K562 (cell line): Measurements from ENCODE around the gene DBP. TPM values are rescaled to one million over a fixed set of nuclear protein-coding genes. Genes with fewer than 3 reads are reported as not detected.

Experiments
- ETS2 ChIP-seq: IDR thresholded peaks from 2 replicates; pipeline ENCODE4 v1.6.1; 2016; ENCODE audit warnings: borderline replicate concordance, missing genetic modification characterization, mild to moderate bottlenecking, moderate library complexity, missing compliant biosample characterization; ENCODE audit not compliant: poor library complexity, severe bottlenecking
- FOXK2 ChIP-seq, 2 experiments: fragments of 450-650 bp; IDR thresholded peaks in 1 of 2; conservative IDR thresholded peaks in 1 of 2; 2 replicates each; pipeline ENCODE4 v1.6.1; 2016; ENCODE audit warnings: low read depth in 2 of 2, mild to moderate bottlenecking in 1 of 2
- HCFC1 ChIP-seq: IDR thresholded peaks from 2 replicates; pipeline ENCODE4 v1.6.1; 2012; ENCODE audit warnings: low read depth, low read length, improper control_type of control experiment
- HSF4 ChIP-seq: fragments of 250-450 bp; sonication (Bioruptor Pico); IDR thresholded peaks from 2 replicates; pipeline ENCODE4 v2.1.2; 2022; ENCODE audit warnings: mild to moderate bottlenecking, moderate library complexity, borderline replicate concordance
- KLF16 ChIP-seq: IDR thresholded peaks from 2 replicates; pipeline ENCODE4 v1.6.1; 2016; ENCODE audit warnings: antibody characterized with exemption
- RBM17 ChIP-seq: fragments of 200-400 bp; formaldehyde crosslinking; IDR thresholded peaks from 2 replicates; pipeline ENCODE4 v1.6.1; 2017; ENCODE audit warnings: low read depth, mild to moderate bottlenecking, low read length, borderline replicate concordance
- RNF2 ChIP-seq: sonication (generic); IDR thresholded peaks from 2 replicates; pipeline ENCODE4 v1.6.1; 2016
- SMARCC2 ChIP-seq: fragments of 450-650 bp; IDR thresholded peaks from 2 replicates; pipeline ENCODE4 v1.6.1; 2017; ENCODE audit warnings: antibody characterized with exemption, moderate library complexity, mild to moderate bottlenecking, low read depth
- TBP ChIP-seq: optimal IDR thresholded peaks from 2 replicates; pipeline ENCODE3; 2011; ENCODE audit warnings: low read depth, low read length, improper control_type of control experiment
- THRB ChIP-seq: fragments of 450-650 bp; formaldehyde crosslinking; conservative IDR thresholded peaks from 2 replicates; pipeline ENCODE4 v1.4.0; 2022; ENCODE audit warnings: mild to moderate bottlenecking, missing genetic modification characterization
- ZNF778 ChIP-seq: fragments of 450-650 bp; formaldehyde crosslinking; IDR thresholded peaks from 2 replicates; pipeline ENCODE4 v1.4.0; 2020; ENCODE audit warnings: mild to moderate bottlenecking, moderate library complexity
- polyA plus RNA-seq, 8 experiments: library from polyadenylated mRNA; depleted of rRNA in 4 of 8; stranded (reverse) in 5 of 8; unstranded in 3 of 8; fragments of >200 nt; fragmentation: Nextera tagmentation in 2 of 8; fragmentation: Illumina TruSeq in 1 of 8; extraction: Ambion mirVana in 2 of 8; extraction: Trizol in 1 of 8; gene quantifications; 2 replicates each; pipeline versions ENCODE4 v1.2.1 to v1.2.3, GENCODE V29; 2011 to 2014; ENCODE audit warnings: inconsistent platforms in 1 of 8, missing spikeins in 1 of 8
- total RNA-seq, 7 experiments: library from RNA; depleted of rRNA in 6 of 7; stranded (reverse); fragments of >200 nt in 6 of 7; fragmentation: Illumina TruSeq in 2 of 7; extraction: Trizol in 2 of 7; gene quantifications; 2 replicates each; pipeline versions ENCODE4 v1.2.1 to v1.2.3, GENCODE V29; 2011 to 2021; ENCODE audit warnings: low replicate concordance in 1 of 7
- TF ChIP-seq, protein P1 (sequence below): fragments of 250-450 bp; sonication (Bioruptor Pico); IDR thresholded peaks from 2 replicates; pipeline ENCODE4 v1.4.0; 2020; ENCODE audit warnings: mild to moderate bottlenecking, moderate library complexity, borderline replicate concordance
- TF ChIP-seq, protein P2 (sequence below): fragments of 250-450 bp; sonication (Bioruptor Pico); IDR thresholded peaks from 2 replicates; pipeline ENCODE4 v1.5.0; 2020; ENCODE audit warnings: mild to moderate bottlenecking, borderline replicate concordance
- TF ChIP-seq, protein P3 (sequence below): fragments of 450-650 bp; IDR thresholded peaks from 2 replicates; pipeline ENCODE4 v1.6.1; 2018; ENCODE audit not compliant: partially characterized antibody
- TF ChIP-seq, protein P4 (sequence below): fragments of 450-650 bp; conservative IDR thresholded peaks from 2 replicates; pipeline ENCODE4 v1.6.1; 2016; ENCODE audit warnings: missing genetic modification characterization, low read depth, mild to moderate bottlenecking, missing compliant biosample characterization, moderate library complexity

Gene DBP
- total and polyA plus RNA-seq, 9 of the 15 experiments (the other 6 are each of a cell fraction or from before 2014, with no cell fraction given), result 0.25 to 5.5 (median 1.8) TPM

DNA sequence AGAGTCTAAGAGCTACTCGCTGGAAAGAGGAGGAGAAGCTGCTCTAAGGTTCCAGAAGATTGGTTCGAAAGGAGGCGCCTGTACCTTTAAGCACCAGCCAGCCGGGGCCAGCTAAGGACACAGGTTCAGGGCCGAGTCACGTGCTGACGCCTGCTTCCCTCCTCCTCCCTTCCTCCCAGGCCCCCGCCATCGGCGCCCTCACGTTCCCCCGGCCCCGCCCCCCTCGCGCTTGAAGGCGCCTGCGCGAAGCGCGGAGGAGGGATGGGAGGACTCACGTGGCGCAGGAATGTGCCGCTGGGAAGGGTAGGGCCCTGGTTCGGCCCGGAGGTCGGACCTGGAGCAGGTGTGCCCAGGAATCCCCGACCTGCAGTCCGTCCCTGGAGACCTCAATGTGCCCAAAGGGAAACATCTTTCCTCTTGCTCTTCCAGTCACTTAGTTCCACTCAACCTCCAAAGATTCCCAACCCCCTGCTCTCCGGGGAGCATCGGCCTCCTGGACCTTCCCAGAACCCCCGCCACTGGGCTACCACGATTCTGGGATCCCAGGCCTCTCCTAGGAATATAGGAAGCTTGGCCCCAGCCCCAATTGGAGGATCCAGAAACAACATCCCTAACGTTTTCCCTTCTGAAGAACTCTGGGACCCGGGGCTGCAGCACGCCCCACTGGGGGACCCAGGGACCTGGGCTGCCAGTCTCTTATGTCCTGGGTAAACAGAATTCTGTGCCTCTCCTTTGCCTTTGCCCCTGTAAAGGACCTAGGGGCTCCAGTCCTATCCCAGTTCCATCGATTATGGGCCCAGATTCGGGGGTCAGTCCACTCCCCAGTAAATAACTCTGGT, 2.5 kb downstream of the DBP start (continued):
- TF ChIP-seq THRB (0 out of 2 replicates have a peak, but pooled peaks have one; percentile 44), HSF4 (CRISPR knock-in tag) (no peak), RNF2 (peak; percentile 93), HCFC1 (peak; percentile 23; the same call in 1 of the 2 replicates), SMARCC2 (no peak), ZNF778 (CRISPR knock-in tag) (no peak), FOXK2 (conservative IDR thresholded peaks at IDR 0.05 in 1 of 2, IDR thresholded peaks at IDR 0.05 in 1 of 2; ENCODE audit: low read depth in 2 of 2) (peak; percentile 39 to 80; a peak in 2 of 4 replicates), RBM17 (no peak), ETS2 (tag) (no peak), TBP (no peak), KLF16 (no peak)
- TF ChIP-seq, protein P1, sequence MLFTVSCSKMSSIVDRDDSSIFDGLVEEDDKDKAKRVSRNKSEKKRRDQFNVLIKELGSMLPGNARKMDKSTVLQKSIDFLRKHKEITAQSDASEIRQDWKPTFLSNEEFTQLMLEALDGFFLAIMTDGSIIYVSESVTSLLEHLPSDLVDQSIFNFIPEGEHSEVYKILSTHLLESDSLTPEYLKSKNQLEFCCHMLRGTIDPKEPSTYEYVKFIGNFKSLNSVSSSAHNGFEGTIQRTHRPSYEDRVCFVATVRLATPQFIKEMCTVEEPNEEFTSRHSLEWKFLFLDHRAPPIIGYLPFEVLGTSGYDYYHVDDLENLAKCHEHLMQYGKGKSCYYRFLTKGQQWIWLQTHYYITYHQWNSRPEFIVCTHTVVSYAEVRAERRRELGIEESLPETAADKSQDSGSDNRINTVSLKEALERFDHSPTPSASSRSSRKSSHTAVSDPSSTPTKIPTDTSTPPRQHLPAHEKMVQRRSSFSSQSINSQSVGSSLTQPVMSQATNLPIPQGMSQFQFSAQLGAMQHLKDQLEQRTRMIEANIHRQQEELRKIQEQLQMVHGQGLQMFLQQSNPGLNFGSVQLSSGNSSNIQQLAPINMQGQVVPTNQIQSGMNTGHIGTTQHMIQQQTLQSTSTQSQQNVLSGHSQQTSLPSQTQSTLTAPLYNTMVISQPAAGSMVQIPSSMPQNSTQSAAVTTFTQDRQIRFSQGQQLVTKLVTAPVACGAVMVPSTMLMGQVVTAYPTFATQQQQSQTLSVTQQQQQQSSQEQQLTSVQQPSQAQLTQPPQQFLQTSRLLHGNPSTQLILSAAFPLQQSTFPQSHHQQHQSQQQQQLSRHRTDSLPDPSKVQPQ, result peak; percentile 87; the same call in 1 of the 2 replicates
- TF ChIP-seq, protein P2, sequence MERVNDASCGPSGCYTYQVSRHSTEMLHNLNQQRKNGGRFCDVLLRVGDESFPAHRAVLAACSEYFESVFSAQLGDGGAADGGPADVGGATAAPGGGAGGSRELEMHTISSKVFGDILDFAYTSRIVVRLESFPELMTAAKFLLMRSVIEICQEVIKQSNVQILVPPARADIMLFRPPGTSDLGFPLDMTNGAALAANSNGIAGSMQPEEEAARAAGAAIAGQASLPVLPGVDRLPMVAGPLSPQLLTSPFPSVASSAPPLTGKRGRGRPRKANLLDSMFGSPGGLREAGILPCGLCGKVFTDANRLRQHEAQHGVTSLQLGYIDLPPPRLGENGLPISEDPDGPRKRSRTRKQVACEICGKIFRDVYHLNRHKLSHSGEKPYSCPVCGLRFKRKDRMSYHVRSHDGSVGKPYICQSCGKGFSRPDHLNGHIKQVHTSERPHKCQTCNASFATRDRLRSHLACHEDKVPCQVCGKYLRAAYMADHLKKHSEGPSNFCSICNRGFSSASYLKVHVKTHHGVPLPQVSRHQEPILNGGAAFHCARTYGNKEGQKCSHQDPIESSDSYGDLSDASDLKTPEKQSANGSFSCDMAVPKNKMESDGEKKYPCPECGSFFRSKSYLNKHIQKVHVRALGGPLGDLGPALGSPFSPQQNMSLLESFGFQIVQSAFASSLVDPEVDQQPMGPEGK, result no peak
- TF ChIP-seq, protein P3, sequence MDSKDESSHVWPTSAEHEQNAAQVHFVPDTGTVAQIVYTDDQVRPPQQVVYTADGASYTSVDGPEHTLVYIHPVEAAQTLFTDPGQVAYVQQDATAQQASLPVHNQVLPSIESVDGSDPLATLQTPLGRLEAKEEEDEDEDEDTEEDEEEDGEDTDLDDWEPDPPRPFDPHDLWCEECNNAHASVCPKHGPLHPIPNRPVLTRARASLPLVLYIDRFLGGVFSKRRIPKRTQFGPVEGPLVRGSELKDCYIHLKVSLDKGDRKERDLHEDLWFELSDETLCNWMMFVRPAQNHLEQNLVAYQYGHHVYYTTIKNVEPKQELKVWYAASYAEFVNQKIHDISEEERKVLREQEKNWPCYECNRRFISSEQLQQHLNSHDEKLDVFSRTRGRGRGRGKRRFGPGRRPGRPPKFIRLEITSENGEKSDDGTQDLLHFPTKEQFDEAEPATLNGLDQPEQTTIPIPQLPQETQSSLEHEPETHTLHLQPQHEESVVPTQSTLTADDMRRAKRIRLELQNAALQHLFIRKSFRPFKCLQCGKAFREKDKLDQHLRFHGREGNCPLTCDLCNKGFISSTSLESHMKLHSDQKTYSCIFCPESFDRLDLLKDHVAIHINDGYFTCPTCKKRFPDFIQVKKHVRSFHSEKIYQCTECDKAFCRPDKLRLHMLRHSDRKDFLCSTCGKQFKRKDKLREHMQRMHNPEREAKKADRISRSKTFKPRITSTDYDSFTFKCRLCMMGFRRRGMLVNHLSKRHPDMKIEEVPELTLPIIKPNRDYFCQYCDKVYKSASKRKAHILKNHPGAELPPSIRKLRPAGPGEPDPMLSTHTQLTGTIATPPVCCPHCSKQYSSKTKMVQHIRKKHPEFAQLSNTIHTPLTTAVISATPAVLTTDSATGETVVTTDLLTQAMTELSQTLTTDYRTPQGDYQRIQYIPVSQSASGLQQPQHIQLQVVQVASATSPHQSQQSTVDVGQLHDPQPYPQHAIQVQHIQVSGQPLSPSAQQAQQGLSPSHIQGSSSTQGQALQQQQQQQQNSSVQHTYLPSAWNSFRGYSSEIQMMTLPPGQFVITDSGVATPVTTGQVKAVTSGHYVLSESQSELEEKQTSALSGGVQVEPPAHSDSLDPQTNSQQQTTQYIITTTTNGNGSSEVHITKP, result peak; percentile 87
- TF ChIP-seq, protein P4, sequence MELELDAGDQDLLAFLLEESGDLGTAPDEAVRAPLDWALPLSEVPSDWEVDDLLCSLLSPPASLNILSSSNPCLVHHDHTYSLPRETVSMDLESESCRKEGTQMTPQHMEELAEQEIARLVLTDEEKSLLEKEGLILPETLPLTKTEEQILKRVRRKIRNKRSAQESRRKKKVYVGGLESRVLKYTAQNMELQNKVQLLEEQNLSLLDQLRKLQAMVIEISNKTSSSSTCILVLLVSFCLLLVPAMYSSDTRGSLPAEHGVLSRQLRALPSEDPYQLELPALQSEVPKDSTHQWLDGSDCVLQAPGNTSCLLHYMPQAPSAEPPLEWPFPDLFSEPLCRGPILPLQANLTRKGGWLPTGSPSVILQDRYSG (tag), result no peak
